B cell (primary cell): ENCODE data around the gene HDLBP.

ENCODE experiments used
- CTCF ChIP-seq: fragments of 200-600 bp; IDR thresholded peaks from one replicate; pipeline ENCODE4 v1.8.0; 2022; ENCODE audit warnings: antibody characterized with exemption, mild to moderate bottlenecking
- EZH2 ChIP-seq: IDR thresholded peaks from 2 replicates; pipeline ENCODE4 v1.6.1; 2012; ENCODE audit warnings: borderline replicate concordance, low read depth, mild to moderate bottlenecking, moderate library complexity, low read length; ENCODE audit not compliant: insufficient read depth, poor library complexity, severe bottlenecking

DNA sequence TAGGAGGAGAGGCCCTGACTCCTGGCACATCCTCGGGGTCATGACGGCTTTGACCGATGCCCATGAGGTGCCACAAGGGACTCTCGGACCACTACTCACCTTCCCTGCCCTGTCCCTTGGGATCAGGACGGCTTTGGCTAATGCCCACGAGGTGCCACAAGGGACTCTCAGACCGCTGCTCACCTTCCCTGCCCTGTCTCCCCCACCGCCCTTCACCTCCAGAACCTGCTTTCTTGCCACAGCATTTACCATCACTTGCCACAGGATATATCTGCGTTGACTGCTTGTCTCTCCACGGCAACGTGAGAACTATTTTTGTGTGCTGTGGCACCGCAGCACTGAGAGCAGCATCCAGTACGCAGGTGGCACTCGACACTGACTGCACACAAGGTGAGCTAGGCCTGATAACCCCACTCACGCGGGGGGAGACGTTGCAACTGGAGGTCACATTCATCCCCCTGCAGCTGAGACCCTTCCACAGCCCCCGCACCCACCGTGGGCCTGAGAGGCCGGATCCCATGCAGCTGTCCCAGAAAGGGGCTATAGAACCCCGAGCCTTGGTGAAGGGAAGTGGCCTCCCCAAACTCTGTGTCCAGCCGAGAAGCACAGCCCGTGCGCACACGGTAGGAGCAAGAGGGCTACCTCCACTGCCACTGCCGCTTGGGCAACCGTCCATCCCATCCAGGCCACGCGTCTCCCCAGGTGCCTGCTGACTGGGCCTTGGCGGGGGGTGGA, 79.4 kb downstream of the HDLBP start:
- no peak for TF ChIP-seq CTCF
- no peak for TF ChIP-seq EZH2
